ENCODE data around the gene SUCO. TPM values are rescaled to one million over a fixed set of nuclear protein-coding genes. Genes with fewer than 3 reads are reported as not detected.

Gene SUCO
- total and polyA plus RNA-seq, 2 experiments from 2014 or later: 39.1 to 113 TPM

GRCh38 chr1:172537366-172537765, 4.4 kb downstream of the SUCO start:
- no peaks in the 10 kb centered on the region for H3K36me3 ChIP-seq (replicated peaks; ENCODE audit: insufficient read depth, low read depth)
- H3K9me2 ChIP-seq (replicated peaks; ENCODE audit: insufficient read depth): no peaks in the 10 kb centered on the region
- peaks cover 89% of the 10 kb centered on the region for H3K79me2 ChIP-seq
- 79% methylated on average over 2 of the region's 2 CpGs for WGBS (ENCODE audit: low lambda C conversion rate, missing lambda C conversion rate)
- no peak overlapping the region for H2AFZ ChIP-seq
- H3K27ac ChIP-seq: no peak overlapping the region
- peaks cover 81% of the 10 kb centered on the region for H4K20me1 ChIP-seq (ENCODE audit: insufficient read depth, poor library complexity, severe bottlenecking)
- no peak for TF ChIP-seq CTCF (IDR thresholded peaks at IDR 0.05; ENCODE audit: poor library complexity)
- no peak for TF ChIP-seq EZH2phosphoT487 (IDR thresholded peaks at IDR 0.05; ENCODE audit: low read depth, severe bottlenecking, unreplicated experiment)
- no peak for TF ChIP-seq EZH2 (IDR thresholded peaks at IDR 0.05; ENCODE audit: borderline replicate concordance)
- H3K4me3 ChIP-seq: no peak overlapping the region
- no peaks in the 10 kb centered on the region for H3K27me3 ChIP-seq
- H3K4me2 ChIP-seq: peak overlapping the region; percentile 77
- peaks cover 10% of the 10 kb centered on the region for H3K4me1 ChIP-seq (ENCODE audit: insufficient read depth)
- DNase-seq (ENCODE audit: low spot score): no peak
- no peaks in the 10 kb centered on the region for H3K9me3 ChIP-seq (ENCODE audit: low read depth)

- H3K4me3 ChIP-seq: no peak overlapping the region
- peaks cover 95% of the 10 kb centered on the region for H3K79me2 ChIP-seq
- no peaks in the 10 kb centered on the region for H3K9me2 ChIP-seq (replicated peaks; ENCODE audit: insufficient read depth)
- H3K4me2 ChIP-seq: peak overlapping the region; percentile 77
- H3K27me3 ChIP-seq: no peaks in the 10 kb centered on the region
- H4K20me1 ChIP-seq (ENCODE audit: insufficient read depth, poor library complexity, severe bottlenecking): peaks cover 87% of the 10 kb centered on the region
- 82% methylated on average over 5 of the region's 5 CpGs for WGBS (ENCODE audit: low lambda C conversion rate, missing lambda C conversion rate)
- H3K4me1 ChIP-seq (ENCODE audit: insufficient read depth): peaks cover 10% of the 10 kb centered on the region
- no peak overlapping the region for H2AFZ ChIP-seq
- H3K36me3 ChIP-seq (replicated peaks; ENCODE audit: insufficient read depth, low read depth): no peaks in the 10 kb centered on the region
- no peak overlapping the region for H3K27ac ChIP-seq
- DNase-seq (ENCODE audit: low spot score): no peak
- TF ChIP-seq EZH2 (IDR thresholded peaks at IDR 0.05; ENCODE audit: borderline replicate concordance) (no peak), CTCF (IDR thresholded peaks at IDR 0.05; ENCODE audit: poor library complexity) (no peak), EZH2phosphoT487 (IDR thresholded peaks at IDR 0.05; ENCODE audit: low read depth, severe bottlenecking, unreplicated experiment) (no peak)
- H3K9me3 ChIP-seq (ENCODE audit: low read depth): no peaks in the 10 kb centered on the region
Measured at GRCh38 chr1:172537827-172538391, 5.0 kb downstream of the SUCO start.

GRCh38 chr1:172540635-172541034, 7.7 kb downstream of the SUCO start:
- H2AFZ ChIP-seq: no peak overlapping the region
- no peaks in the 10 kb centered on the region for H3K9me2 ChIP-seq (replicated peaks; ENCODE audit: insufficient read depth)
- H3K27ac ChIP-seq: no peak overlapping the region
- no peaks in the 10 kb centered on the region for H3K27me3 ChIP-seq
- no peak overlapping the region for H3K4me3 ChIP-seq
- no peaks in the 10 kb centered on the region for H3K36me3 ChIP-seq (replicated peaks; ENCODE audit: insufficient read depth, low read depth)
- H3K79me2 ChIP-seq: peaks cover 100% of the 10 kb centered on the region
- H3K4me2 ChIP-seq: peak overlapping the region; percentile 14
- TF ChIP-seq CTCF (IDR thresholded peaks at IDR 0.05; ENCODE audit: poor library complexity): no peak
- TF ChIP-seq EZH2 (IDR thresholded peaks at IDR 0.05; ENCODE audit: borderline replicate concordance): no peak
- TF ChIP-seq EZH2phosphoT487 (IDR thresholded peaks at IDR 0.05; ENCODE audit: low read depth, severe bottlenecking, unreplicated experiment): no peak
- H4K20me1 ChIP-seq (ENCODE audit: insufficient read depth, poor library complexity, severe bottlenecking): peaks cover 96% of the 10 kb centered on the region
- peaks cover 10% of the 10 kb centered on the region for H3K4me1 ChIP-seq (ENCODE audit: insufficient read depth)
- no peaks in the 10 kb centered on the region for H3K9me3 ChIP-seq (ENCODE audit: low read depth)
- no peak for DNase-seq (ENCODE audit: low spot score)
